AG09309 (cell line): Measurements from ENCODE around the gene DNAH5.

Experiments used
- DNase-seq: peaks from one replicate; pipeline ENCODE4 v3.0.0-alpha.2; 2010; ENCODE audit warnings: low read depth
- H3K4me3 ChIP-seq: 2 replicates; pipeline ENCODE4 v1.5.1; 2011; ENCODE audit warnings: mild to moderate bottlenecking, low read depth, low read length, moderate library complexity; ENCODE audit not compliant: control insufficient read depth
- TF ChIP-seq, protein P1 (sequence below): IDR thresholded peaks from 2 replicates; pipeline ENCODE4 v1.5.1; 2011; ENCODE audit warnings: mild to moderate bottlenecking, low read depth, low read length, inconsistent platforms; ENCODE audit not compliant: insufficient read depth, control insufficient read depth; ENCODE audit errors: missing control alignments

Gene DNAH5, protein sequence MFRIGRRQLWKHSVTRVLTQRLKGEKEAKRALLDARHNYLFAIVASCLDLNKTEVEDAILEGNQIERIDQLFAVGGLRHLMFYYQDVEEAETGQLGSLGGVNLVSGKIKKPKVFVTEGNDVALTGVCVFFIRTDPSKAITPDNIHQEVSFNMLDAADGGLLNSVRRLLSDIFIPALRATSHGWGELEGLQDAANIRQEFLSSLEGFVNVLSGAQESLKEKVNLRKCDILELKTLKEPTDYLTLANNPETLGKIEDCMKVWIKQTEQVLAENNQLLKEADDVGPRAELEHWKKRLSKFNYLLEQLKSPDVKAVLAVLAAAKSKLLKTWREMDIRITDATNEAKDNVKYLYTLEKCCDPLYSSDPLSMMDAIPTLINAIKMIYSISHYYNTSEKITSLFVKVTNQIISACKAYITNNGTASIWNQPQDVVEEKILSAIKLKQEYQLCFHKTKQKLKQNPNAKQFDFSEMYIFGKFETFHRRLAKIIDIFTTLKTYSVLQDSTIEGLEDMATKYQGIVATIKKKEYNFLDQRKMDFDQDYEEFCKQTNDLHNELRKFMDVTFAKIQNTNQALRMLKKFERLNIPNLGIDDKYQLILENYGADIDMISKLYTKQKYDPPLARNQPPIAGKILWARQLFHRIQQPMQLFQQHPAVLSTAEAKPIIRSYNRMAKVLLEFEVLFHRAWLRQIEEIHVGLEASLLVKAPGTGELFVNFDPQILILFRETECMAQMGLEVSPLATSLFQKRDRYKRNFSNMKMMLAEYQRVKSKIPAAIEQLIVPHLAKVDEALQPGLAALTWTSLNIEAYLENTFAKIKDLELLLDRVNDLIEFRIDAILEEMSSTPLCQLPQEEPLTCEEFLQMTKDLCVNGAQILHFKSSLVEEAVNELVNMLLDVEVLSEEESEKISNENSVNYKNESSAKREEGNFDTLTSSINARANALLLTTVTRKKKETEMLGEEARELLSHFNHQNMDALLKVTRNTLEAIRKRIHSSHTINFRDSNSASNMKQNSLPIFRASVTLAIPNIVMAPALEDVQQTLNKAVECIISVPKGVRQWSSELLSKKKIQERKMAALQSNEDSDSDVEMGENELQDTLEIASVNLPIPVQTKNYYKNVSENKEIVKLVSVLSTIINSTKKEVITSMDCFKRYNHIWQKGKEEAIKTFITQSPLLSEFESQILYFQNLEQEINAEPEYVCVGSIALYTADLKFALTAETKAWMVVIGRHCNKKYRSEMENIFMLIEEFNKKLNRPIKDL (N-terminal part only)

DNA sequence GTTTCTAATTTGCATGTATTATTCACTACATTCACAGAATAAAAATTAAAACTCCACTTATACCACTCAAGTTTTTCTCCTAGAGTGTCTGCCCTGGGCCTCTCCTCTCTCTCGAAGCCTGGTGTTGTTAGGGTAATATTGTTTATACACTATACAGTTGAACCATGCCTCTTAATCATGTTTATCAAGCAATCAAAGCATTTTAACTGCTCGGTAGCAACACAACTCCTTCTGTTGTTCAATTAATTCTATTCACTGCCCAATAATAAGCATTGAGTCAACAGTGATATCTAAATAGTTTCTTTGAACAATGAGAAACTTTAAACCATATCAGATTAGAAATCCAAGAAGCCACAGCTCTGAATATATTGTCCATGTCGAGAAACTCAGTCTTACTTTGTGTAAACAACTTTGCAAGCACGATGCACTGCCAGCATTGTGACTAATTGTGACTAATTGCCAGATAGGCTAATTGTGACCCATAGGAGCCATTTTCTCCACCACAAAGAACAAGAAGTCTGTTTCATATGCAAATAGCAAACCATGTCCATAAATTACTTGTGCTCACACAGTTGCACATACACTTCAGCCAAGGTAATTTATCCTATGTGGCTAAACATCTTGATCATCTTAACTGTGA, at the start of gene DNAH5:
Gene DNAH5 (minus strand): TSS at position 129 of the 640 bp plus-strand sequence. CDS start 250 bp downstream, outside the sequence.
- TF ChIP-seq, protein P1, sequence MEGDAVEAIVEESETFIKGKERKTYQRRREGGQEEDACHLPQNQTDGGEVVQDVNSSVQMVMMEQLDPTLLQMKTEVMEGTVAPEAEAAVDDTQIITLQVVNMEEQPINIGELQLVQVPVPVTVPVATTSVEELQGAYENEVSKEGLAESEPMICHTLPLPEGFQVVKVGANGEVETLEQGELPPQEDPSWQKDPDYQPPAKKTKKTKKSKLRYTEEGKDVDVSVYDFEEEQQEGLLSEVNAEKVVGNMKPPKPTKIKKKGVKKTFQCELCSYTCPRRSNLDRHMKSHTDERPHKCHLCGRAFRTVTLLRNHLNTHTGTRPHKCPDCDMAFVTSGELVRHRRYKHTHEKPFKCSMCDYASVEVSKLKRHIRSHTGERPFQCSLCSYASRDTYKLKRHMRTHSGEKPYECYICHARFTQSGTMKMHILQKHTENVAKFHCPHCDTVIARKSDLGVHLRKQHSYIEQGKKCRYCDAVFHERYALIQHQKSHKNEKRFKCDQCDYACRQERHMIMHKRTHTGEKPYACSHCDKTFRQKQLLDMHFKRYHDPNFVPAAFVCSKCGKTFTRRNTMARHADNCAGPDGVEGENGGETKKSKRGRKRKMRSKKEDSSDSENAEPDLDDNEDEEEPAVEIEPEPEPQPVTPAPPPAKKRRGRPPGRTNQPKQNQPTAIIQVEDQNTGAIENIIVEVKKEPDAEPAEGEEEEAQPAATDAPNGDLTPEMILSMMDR: no peak
- no peak for DNase-seq
- H3K4me3 ChIP-seq: no peak within 1 kb of the TSS

DNA sequence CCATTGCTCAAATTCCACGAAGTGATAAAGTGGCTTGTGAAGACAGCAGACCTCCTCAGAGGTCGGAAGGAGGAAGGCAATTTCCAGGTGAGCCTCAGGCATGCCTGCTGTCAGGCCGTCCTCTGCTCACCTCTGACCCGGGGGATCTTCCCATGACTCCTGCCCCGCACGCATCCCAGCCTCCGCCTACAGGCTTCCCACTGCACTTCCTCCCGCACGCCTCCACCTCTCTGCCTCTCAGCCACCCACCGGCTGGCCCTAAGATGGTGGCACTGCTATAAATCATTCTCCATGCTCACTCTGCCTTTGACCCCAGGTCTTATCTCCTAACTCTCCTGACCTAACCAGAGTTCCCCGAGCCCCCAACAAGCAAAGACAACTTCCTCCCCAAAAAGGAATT, 49.4 kb upstream of the DNAH5 start:
- TF ChIP-seq, protein P1: no peak
- no peak for DNase-seq
- H3K4me3 ChIP-seq: no peak overlapping the region

DNA sequence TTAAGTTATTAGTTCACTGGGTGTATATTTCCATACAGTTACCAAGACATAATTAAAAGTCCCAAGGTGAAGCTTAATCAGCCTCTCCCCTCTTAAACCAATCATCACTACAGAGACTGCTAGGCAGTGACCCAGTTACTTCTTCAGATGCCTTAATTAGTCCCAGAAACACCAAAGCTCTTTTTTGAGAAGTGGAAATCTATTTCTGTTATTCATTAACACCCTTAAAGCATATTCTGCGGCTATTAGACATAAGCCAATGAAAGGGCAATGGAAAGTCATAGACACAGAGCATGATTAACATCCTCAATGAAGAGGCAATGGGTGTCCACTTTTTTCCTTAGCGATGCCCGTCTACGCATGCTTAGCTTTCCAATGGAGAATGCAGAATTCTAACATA, 48.3 kb upstream of the DNAH5 start:
- no peak overlapping the region for H3K4me3 ChIP-seq
- TF ChIP-seq, protein P1: no peak
- DNase-seq: no peak

DNA sequence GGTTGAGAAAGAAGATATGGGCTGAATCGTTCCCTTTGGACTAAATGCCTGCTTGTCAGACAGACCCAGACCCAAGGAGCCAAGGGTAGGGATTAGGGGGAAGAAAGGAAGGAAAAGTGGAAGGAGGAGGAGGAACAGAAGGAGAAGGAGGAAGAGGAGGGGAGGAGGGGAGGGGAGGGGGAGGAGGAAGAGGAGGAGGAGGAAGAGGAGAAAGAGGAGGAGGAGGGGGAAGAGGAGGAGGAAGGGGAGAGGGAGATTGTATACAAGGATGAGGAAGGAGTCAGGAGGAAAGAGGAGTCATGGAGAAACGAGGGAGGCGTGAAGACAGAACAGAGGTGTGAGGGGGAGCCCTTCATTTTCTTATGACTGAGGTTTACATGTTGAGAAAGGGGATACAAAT, 46.9 kb upstream of the DNAH5 start:
- no peak overlapping the region for H3K4me3 ChIP-seq
- no peak for DNase-seq
- TF ChIP-seq, protein P1: no peak

DNA sequence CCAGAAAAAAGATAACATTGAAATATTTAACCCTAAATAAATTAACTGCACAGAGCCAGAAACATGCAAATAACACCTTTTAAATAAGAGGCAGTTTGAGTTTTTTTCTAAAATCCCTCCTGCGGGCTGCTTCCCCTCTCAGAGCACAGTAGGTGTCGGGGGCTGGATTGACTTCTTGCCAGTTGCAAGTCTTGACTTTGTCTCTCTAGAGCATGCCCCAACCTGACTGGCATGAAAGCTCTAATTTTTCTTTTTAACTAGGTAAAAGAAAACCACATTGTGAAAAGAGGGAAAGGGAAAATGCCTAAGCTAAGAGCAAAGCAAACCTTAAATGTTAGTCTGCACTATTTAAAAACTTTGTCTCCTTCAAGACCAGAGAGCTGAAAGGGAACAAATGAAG, 46.4 kb upstream of the DNAH5 start:
- TF ChIP-seq, protein P1: no peak
- DNase-seq: no peak
- H3K4me3 ChIP-seq: no peak overlapping the region

DNA sequence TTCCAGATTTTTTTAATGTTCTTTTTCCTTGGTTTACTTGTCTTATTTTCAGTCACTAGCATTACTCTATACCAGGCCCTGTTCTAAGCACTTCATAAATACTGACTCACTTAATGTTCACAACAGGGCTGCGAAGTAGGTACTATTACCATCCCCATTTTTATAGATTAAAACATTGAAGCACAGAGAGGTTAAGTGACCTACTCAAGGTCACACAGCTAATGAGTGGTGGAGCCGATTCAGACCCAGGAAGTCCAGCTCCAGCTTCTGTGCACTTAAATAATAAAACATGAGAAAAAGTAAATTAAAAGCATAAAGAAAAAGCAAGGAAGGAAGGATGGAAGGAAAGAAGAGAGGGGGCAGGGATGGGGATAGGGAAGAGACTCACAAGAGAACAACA, 45.3 kb upstream of the DNAH5 start:
- TF ChIP-seq, protein P1: no peak
- H3K4me3 ChIP-seq: no peak overlapping the region
- no peak for DNase-seq
